Measurements from ENCODE around the gene SIGLEC10. TPM values are rescaled to one million over a fixed set of nuclear protein-coding genes. Genes with fewer than 3 reads are reported as not detected.
A peak's percentile ranks its signal among the peaks of the same experiment; 100 is the strongest.

The SIGLEC10 gene
- total RNA-seq, 1 experiment from 2014 or later, result not detected

DNA sequence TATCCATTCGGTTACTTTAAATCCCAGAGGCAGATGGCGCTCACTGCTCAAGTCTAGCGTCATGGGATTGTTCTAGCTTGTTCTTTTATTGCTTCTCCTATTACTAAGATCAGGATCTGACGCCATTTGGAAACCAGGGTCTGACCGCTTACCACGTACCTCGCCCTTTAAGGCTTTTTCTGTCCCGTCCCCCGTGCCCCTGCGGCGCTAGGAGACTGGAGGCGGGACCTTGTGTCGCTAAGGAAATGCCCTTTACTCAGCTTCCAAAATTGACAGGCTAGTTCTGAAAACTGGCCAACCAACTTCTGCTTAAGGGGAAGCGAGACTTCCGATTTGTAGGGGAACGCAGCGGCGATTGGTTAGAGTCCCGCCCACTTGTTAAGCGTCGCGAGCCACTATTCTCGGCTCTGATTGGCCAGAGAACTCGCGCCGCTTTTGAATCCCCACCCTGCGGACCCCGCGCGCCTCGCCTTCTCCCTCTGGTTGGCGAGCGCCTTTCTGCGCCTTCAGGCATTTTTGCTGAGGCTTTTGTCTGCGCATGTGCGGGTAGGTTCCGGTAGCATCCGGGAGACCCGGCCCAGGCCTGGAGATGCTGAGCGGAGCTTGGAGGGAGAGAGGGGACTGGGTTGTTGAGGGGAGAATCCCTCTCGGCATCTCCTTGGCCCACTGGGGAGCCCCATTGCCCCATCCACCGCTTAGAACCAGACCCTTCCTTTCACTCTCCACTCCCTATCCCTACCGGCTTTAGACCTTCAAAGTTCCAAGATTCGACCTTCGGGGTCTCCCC is 23.2 kb downstream of the SIGLEC10 start:
- H3K79me2 ChIP-seq (ENCODE audit: insufficient read depth, low read length), result peaks cover 4% of the 10 kb centered on the region; the same call in 1 of the 2 replicates
- peak; percentile 59 for TF ChIP-seq POLR2A (IDR thresholded peaks at IDR 0.05; ENCODE audit: borderline replicate concordance, extremely low read depth, insufficient read depth, insufficient read length)
- peak; percentile 42; the same call in 1 of the 2 replicates for TF ChIP-seq ZFX (IDR thresholded peaks at IDR 0.05)
- TF ChIP-seq, protein P1, sequence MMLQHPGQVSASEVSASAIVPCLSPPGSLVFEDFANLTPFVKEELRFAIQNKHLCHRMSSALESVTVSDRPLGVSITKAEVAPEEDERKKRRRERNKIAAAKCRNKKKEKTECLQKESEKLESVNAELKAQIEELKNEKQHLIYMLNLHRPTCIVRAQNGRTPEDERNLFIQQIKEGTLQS (IDR thresholded peaks at IDR 0.05), result no peak
- TF ChIP-seq EZH2phosphoT487 (IDR thresholded peaks at IDR 0.05; ENCODE audit: borderline replicate concordance), result no peak
- TF ChIP-seq, protein P2, sequence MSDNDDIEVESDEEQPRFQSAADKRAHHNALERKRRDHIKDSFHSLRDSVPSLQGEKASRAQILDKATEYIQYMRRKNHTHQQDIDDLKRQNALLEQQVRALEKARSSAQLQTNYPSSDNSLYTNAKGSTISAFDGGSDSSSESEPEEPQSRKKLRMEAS (IDR thresholded peaks at IDR 0.05), result peak; percentile 96
- no peak for TF ChIP-seq JUND (IDR thresholded peaks at IDR 0.05)
- 0 out of 2 replicates have a peak, but pooled peaks have one; percentile 19 for TF ChIP-seq EGR1 (IDR thresholded peaks at IDR 0.05; ENCODE audit: low read depth)
- no peak for TF ChIP-seq SIN3A (IDR thresholded peaks at IDR 0.05; ENCODE audit: low read depth)
- no peak for TF ChIP-seq RAD21 (IDR thresholded peaks at IDR 0.05; ENCODE audit: low read depth)
- TF ChIP-seq CBX3 (IDR thresholded peaks at IDR 0.05; ENCODE audit: low read depth), result no peak; the same call in 1 of the 2 replicates
- TF ChIP-seq, protein P3, sequence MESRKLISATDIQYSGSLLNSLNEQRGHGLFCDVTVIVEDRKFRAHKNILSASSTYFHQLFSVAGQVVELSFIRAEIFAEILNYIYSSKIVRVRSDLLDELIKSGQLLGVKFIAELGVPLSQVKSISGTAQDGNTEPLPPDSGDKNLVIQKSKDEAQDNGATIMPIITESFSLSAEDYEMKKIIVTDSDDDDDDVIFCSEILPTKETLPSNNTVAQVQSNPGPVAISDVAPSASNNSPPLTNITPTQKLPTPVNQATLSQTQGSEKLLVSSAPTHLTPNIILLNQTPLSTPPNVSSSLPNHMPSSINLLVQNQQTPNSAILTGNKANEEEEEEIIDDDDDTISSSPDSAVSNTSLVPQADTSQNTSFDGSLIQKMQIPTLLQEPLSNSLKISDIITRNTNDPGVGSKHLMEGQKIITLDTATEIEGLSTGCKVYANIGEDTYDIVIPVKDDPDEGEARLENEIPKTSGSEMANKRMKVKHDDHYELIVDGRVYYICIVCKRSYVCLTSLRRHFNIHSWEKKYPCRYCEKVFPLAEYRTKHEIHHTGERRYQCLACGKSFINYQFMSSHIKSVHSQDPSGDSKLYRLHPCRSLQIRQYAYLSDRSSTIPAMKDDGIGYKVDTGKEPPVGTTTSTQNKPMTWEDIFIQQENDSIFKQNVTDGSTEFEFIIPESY (IDR thresholded peaks at IDR 0.05; ENCODE audit: extremely low read depth, insufficient replicate concordance, low read length), result peak; percentile 63
- TF ChIP-seq SRF (IDR thresholded peaks at IDR 0.05; ENCODE audit: low read depth), result no peak; the same call in 1 of the 2 replicates
- TF ChIP-seq YY1 (IDR thresholded peaks at IDR 0.05; ENCODE audit: extremely low read depth, insufficient replicate concordance, low read depth, low read length), result peak; percentile 43
- TF ChIP-seq TCF7L2 (IDR thresholded peaks at IDR 0.05; ENCODE audit: borderline replicate concordance, extremely low read depth, insufficient read depth, insufficient read length), result no peak
- TF ChIP-seq, protein P4, sequence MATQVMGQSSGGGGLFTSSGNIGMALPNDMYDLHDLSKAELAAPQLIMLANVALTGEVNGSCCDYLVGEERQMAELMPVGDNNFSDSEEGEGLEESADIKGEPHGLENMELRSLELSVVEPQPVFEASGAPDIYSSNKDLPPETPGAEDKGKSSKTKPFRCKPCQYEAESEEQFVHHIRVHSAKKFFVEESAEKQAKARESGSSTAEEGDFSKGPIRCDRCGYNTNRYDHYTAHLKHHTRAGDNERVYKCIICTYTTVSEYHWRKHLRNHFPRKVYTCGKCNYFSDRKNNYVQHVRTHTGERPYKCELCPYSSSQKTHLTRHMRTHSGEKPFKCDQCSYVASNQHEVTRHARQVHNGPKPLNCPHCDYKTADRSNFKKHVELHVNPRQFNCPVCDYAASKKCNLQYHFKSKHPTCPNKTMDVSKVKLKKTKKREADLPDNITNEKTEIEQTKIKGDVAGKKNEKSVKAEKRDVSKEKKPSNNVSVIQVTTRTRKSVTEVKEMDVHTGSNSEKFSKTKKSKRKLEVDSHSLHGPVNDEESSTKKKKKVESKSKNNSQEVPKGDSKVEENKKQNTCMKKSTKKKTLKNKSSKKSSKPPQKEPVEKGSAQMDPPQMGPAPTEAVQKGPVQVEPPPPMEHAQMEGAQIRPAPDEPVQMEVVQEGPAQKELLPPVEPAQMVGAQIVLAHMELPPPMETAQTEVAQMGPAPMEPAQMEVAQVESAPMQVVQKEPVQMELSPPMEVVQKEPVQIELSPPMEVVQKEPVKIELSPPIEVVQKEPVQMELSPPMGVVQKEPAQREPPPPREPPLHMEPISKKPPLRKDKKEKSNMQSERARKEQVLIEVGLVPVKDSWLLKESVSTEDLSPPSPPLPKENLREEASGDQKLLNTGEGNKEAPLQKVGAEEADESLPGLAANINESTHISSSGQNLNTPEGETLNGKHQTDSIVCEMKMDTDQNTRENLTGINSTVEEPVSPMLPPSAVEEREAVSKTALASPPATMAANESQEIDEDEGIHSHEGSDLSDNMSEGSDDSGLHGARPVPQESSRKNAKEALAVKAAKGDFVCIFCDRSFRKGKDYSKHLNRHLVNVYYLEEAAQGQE (IDR thresholded peaks at IDR 0.05; ENCODE audit: low read depth), result no peak
- TF ChIP-seq ZNF274 (IDR thresholded peaks at IDR 0.05; ENCODE audit: low read depth, low read length), result no peak
- TF ChIP-seq, protein P5, sequence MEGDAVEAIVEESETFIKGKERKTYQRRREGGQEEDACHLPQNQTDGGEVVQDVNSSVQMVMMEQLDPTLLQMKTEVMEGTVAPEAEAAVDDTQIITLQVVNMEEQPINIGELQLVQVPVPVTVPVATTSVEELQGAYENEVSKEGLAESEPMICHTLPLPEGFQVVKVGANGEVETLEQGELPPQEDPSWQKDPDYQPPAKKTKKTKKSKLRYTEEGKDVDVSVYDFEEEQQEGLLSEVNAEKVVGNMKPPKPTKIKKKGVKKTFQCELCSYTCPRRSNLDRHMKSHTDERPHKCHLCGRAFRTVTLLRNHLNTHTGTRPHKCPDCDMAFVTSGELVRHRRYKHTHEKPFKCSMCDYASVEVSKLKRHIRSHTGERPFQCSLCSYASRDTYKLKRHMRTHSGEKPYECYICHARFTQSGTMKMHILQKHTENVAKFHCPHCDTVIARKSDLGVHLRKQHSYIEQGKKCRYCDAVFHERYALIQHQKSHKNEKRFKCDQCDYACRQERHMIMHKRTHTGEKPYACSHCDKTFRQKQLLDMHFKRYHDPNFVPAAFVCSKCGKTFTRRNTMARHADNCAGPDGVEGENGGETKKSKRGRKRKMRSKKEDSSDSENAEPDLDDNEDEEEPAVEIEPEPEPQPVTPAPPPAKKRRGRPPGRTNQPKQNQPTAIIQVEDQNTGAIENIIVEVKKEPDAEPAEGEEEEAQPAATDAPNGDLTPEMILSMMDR (IDR thresholded peaks at IDR 0.05 in 2 of 3, conservative IDR thresholded peaks at IDR 0.05 in 1 of 3; ENCODE audit: borderline replicate concordance in 1 of 3, insufficient read depth in 1 of 3, low read depth in 2 of 3, low read length in 2 of 3), result no peak
- no peak for TF ChIP-seq CEBPB (IDR thresholded peaks at IDR 0.05; ENCODE audit: low read depth)

More for the DNA sequence above, 23.2 kb downstream of the SIGLEC10 start:
- peak; percentile 90 for ATAC-seq
- Histone ChIP-seq H3K4me2 (ENCODE audit: low read length) (peak overlapping the region; percentile 99), H3K27ac (ENCODE audit: low read depth, low read length) (peak overlapping the region; percentile 81), H2AFZ (ENCODE audit: low read depth, low read length, poor library complexity, severe bottlenecking) (peak overlapping the region; percentile 19), H3K36me3 (ENCODE audit: control insufficient read depth in 1 of 2, insufficient read depth in 2 of 2, low read length in 2 of 2) (no peaks in the 10 kb centered on the region), H3K9ac (ENCODE audit: low read length) (peak overlapping the region; percentile 94), H3K4me1 (ENCODE audit: control insufficient read depth in 1 of 2, insufficient read depth in 2 of 2, low read length in 2 of 2) (peaks cover 6 to 25% of the 10 kb centered on the region in 2 experiments; a peak in 3 of 4 replicates), H3K4me3 (replicated peaks in 1 of 2; ENCODE audit: low read depth in 1 of 2, low read length in 2 of 2) (peak overlapping the region; percentile 65 to 95), H3K9me3 (ENCODE audit: control insufficient read depth in 1 of 2, insufficient read depth in 1 of 2, low read depth in 1 of 2, low read length in 2 of 2) (no peaks in the 10 kb centered on the region), H4K20me1 (ENCODE audit: insufficient read depth) (no peaks in the 10 kb centered on the region), H3K9me2 (ENCODE audit: insufficient read depth) (no peaks in the 10 kb centered on the region), H3K27me3 (ENCODE audit: insufficient read depth, low read length) (no peaks in the 10 kb centered on the region)
- DNase-seq (ENCODE audit: low read depth, low spot score), result peak; percentile 100
- no TSS peak for BruUV-seq (replicated peaks)
- CTCF ChIA-PET, result interaction anchor here (1.1 to 3.0 kb wide), 3 partner anchors 14 to 263 kb away, joined by 3 to 11 read pairs (median 6); no protein-coding TSS in a partner anchor
- intact Hi-C loops (cut with micrococcal nuclease), result loop anchor here (1.0 kb wide), 2 partner anchors 27 to 55 kb away; no protein-coding TSS in a partner anchor
- RAD21 ChIA-PET (ENCODE audit: low non-redundant PET in 1 of 2, low total read pairs in 2 of 2, uncharacterized antibody in 2 of 2, unreplicated experiment in 2 of 2), result no interaction called here
- POLR2A ChIA-PET, result interaction anchor here (0.7 to 1.9 kb wide), 5 partner anchors 22 to 55 kb away, joined by 3 to 10 read pairs (median 4); partner anchors contain the start of gene NKG7

Measured in HCT116 (cell line).